ENCODE results near the gene HOXD9. TPM values are rescaled to one million over a fixed set of nuclear protein-coding genes. Genes with fewer than 3 reads are reported as not detected.

Gene HOXD9
- total RNA-seq, 4 donors from 2014 or later = 2.7 to 13.3 (median 7.5) TPM

GRCh38 chr2:176093898-176094249 is 28.6 kb upstream of the HOXD9 start:
- Histone ChIP-seq H3K9me3 (no peaks in the 10 kb centered on the region), H3K4me1 (peaks cover 8 to 41% (median 29%) of the 10 kb centered on the region in 4 donors), H3K36me3 (no peaks in the 10 kb centered on the region), H3K27ac (no peak overlapping the region), H3K27me3 (peaks cover 100% of the 10 kb centered on the region), H3K4me3 (no peak overlapping the region)
- WGBS, 2 donors (ENCODE audit: low coverage in 1 of 2) = 17 to 18% methylated on average over 8 of the region's 8 CpGs
- TF ChIP-seq EP300 (IDR thresholded peaks at IDR 0.05; ENCODE audit: low read depth) = no peak
- TF ChIP-seq POLR2A (IDR thresholded peaks at IDR 0.05) = no peak
- no peak for TF ChIP-seq POLR2AphosphoS5 (IDR thresholded peaks at IDR 0.05)
- TF ChIP-seq CTCF (IDR thresholded peaks at IDR 0.05) = no peak
- intact Hi-C loops (cut with DNase I; ENCODE audit: low total_unique reads) (loop anchor here (2.0 kb wide), 1 partner anchor 403 kb away; no protein-coding TSS in a partner anchor), in situ Hi-C loops (cut with MboI; ENCODE audit: low pct_ligation_motif_present in 1 of 4, low pct_unique_long_range_greater_than_20kb in 1 of 4, low sequenced_read_pairs in 3 of 4) (loop anchor here in 3 of 4 donors (10.0 to 25.0 kb wide), 4 partner anchors 407 to 732 kb away; no protein-coding TSS in a partner anchor)
- no peak for DNase-seq

DNA sequence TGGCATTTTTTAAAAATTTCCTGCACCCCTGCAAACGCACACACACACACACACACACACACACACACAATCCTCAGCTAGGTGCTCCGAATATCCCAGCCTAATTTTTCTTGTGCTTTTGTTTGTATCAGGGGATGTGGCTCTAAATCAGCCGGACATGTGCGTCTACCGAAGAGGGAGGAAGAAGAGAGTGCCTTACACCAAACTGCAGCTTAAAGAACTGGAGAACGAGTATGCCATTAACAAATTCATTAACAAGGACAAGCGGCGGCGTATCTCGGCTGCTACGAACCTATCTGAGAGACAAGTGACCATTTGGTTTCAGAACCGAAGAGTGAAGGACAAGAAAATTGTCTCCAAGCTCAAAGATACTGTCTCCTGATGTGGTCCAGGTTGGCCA is 28.2 kb upstream of the HOXD9 start:
- H3K27ac ChIP-seq = no peak overlapping the region
- H3K27me3 ChIP-seq = peaks cover 100% of the 10 kb centered on the region
- TF ChIP-seq POLR2A (IDR thresholded peaks at IDR 0.05) (no peak), EP300 (IDR thresholded peaks at IDR 0.05; ENCODE audit: low read depth) (no peak), POLR2AphosphoS5 (IDR thresholded peaks at IDR 0.05) (no peak), CTCF (IDR thresholded peaks at IDR 0.05) (no peak)
- intact Hi-C loops (cut with DNase I; ENCODE audit: low total_unique reads) (loop anchor here (2.0 kb wide), 1 partner anchor 404 kb away; no protein-coding TSS in a partner anchor), in situ Hi-C loops (cut with MboI; ENCODE audit: low pct_ligation_motif_present in 1 of 4, low pct_unique_long_range_greater_than_20kb in 1 of 4, low sequenced_read_pairs in 3 of 4) (loop anchor here in 3 of 4 donors (10.0 to 25.0 kb wide), 4 partner anchors 407 to 732 kb away; no protein-coding TSS in a partner anchor)
- WGBS, 2 donors (ENCODE audit: low coverage in 1 of 2) = 20% methylated on average over 12 of the region's 12 CpGs; no CpG with 5 or more reads in 1 of the 2 donors
- no peak overlapping the region for H3K4me3 ChIP-seq
- H3K4me1 ChIP-seq = peaks cover 8 to 41% (median 29%) of the 10 kb centered on the region in 4 donors
- no peaks in the 10 kb centered on the region for H3K36me3 ChIP-seq
- no peaks in the 10 kb centered on the region for H3K9me3 ChIP-seq
- DNase-seq = no peak

DNA sequence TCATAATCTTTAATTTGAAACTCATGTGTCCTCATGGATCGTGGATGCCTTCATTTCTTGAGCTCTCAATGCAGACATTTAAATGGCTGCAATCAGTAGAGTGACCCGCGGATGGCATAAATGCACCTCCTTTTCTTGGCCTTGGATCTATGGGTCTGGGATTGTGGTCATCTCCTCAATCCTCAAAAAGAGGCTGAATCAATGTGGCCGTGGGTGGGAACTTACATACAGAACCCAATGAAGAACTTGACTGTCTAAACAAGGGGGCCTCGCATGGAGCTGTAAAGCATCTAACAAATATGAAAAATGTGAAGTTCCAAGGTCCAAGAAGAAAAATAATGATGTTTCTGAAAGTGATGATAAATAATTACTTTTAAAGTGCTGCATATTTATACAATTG is 27.1 kb upstream of the HOXD9 start:
- Histone ChIP-seq H3K36me3 (no peaks in the 10 kb centered on the region), H3K4me1 (peaks cover 8 to 41% (median 29%) of the 10 kb centered on the region in 4 donors), H3K27me3 (peaks cover 100% of the 10 kb centered on the region), H3K27ac (no peak overlapping the region), H3K9me3 (no peaks in the 10 kb centered on the region), H3K4me3 (no peak overlapping the region)
- no peak for DNase-seq
- TF ChIP-seq CTCF (IDR thresholded peaks at IDR 0.05) = no peak
- WGBS, 2 donors (ENCODE audit: low coverage in 1 of 2) = 36 to 49% methylated on average over 3 to 5 of the region's 5 CpGs
- intact Hi-C loops (cut with DNase I; ENCODE audit: low total_unique reads) (loop anchor here (2.0 kb wide), 1 partner anchor 405 kb away; no protein-coding TSS in a partner anchor), in situ Hi-C loops (cut with MboI; ENCODE audit: low pct_ligation_motif_present in 1 of 4, low pct_unique_long_range_greater_than_20kb in 1 of 4, low sequenced_read_pairs in 3 of 4) (loop anchor here in 3 of 4 donors (10.0 to 25.0 kb wide), 4 partner anchors 408 to 733 kb away; no protein-coding TSS in a partner anchor)

GRCh38 chr2:176096243-176096985 is 26.1 kb upstream of the HOXD9 start:
- 14 to 37% methylated on average over 5 to 16 of the region's 16 CpGs for WGBS, 2 donors (ENCODE audit: low coverage in 1 of 2)
- intact Hi-C loops (cut with DNase I; ENCODE audit: low total_unique reads) = no loop called here
- H3K36me3 ChIP-seq = no peaks in the 10 kb centered on the region
- in situ Hi-C loops (cut with MboI; ENCODE audit: low pct_ligation_motif_present in 1 of 4, low pct_unique_long_range_greater_than_20kb in 1 of 4, low sequenced_read_pairs in 3 of 4) = loop anchor here in 3 of 4 donors (10.0 to 25.0 kb wide), 4 partner anchors 409 to 734 kb away; no protein-coding TSS in a partner anchor
- TF ChIP-seq POLR2AphosphoS5 (IDR thresholded peaks at IDR 0.05) = peak; percentile 20 to 78 (median 66)
- TF ChIP-seq POLR2A (IDR thresholded peaks at IDR 0.05) = no peak
- H3K4me1 ChIP-seq = peaks cover 8 to 41% (median 29%) of the 10 kb centered on the region in 4 donors
- H3K9me3 ChIP-seq = no peaks in the 10 kb centered on the region
- H3K27me3 ChIP-seq = peaks cover 100% of the 10 kb centered on the region
- peak overlapping the region in 3 of 4 donors; percentile 30 to 60 (median 30) for H3K4me3 ChIP-seq
- H3K27ac ChIP-seq = no peak overlapping the region
- no peak for DNase-seq

Measured in transverse colon (tissue), 4 donors.